HEK293T (cell line): ENCODE results near the gene CTSK.

Experiments used
- ARNT ChIP-seq: fragments of 450-650 bp; IDR thresholded peaks from 2 replicates; pipeline ENCODE4 v1.6.1; 2017; ENCODE audit warnings: mild to moderate bottlenecking
- BHLHE40 ChIP-seq: fragments of 450-650 bp; IDR thresholded peaks from 2 replicates; pipeline ENCODE4 v1.6.1; 2016; ENCODE audit warnings: mild to moderate bottlenecking, moderate library complexity, borderline replicate concordance
- ELF4 ChIP-seq: fragments of 450-650 bp; IDR thresholded peaks from 2 replicates; pipeline ENCODE4 v1.6.1; 2017; ENCODE audit warnings: antibody characterized with exemption
- FOXM1 ChIP-seq: fragments of 450-650 bp; IDR thresholded peaks from 2 replicates; pipeline ENCODE4 v1.6.1; 2017; ENCODE audit warnings: mild to moderate bottlenecking, borderline replicate concordance
- L3MBTL2 ChIP-seq: fragments of 450-650 bp; conservative IDR thresholded peaks from 2 replicates; pipeline ENCODE4 v1.6.1; 2016; ENCODE audit warnings: mild to moderate bottlenecking

DNA sequence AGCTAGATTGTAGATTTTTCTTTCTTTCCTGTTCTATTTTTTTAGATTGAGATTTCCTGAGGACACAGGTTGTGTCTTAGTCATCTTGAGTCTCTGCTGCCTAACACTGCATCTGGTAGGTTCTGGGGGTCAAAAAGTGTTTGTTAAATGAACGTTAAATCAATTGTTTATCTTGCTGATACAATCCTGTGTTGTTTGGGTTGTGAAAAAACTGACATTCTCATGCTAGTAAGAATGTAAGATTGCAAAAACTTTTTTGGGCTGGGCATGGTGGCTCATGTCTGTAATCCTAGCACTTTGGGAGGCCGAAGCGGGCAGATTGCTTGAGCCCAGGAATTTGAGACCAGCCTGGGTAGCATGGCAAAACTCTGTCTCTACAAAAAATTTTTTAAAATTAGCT is 3.4 kb downstream of the CTSK start:
- TF ChIP-seq ARNT, result no peak
- TF ChIP-seq L3MBTL2, result no peak
- no peak for TF ChIP-seq ELF4
- TF ChIP-seq BHLHE40, result no peak
- TF ChIP-seq FOXM1, result no peak
